Neutrophil (primary cell): ENCODE results near the gene TTLL3.
A peak's percentile ranks its signal among the peaks of the same experiment; 100 is the strongest.

Experiments
- H3K27ac ChIP-seq: fragments of 200-600 bp; sonication (generic); 2 replicates; pipeline ENCODE4 v1.5.1; 2016; ENCODE audit warnings: mild to moderate bottlenecking, moderate library complexity
- H3K27me3 ChIP-seq: fragments of 200-600 bp; sonication (generic); 2 replicates; pipeline ENCODE4 v1.6.0; 2016; ENCODE audit warnings: mild to moderate bottlenecking
- H3K36me3 ChIP-seq: fragments of 200-600 bp; sonication (generic); 2 replicates; pipeline ENCODE4 v1.5.1; 2017
- H3K4me1 ChIP-seq, 2 experiments: fragments of 200-600 bp in 1 of 2; sonication (generic) in 1 of 2; 1 replicate in 1 of 2; 2 replicates in 1 of 2; pipeline versions ENCODE4 v1.5.1 to v1.6.1; 2013 to 2016; ENCODE audit warnings: low read depth in 1 of 2, low read length in 1 of 2, mild to moderate bottlenecking in 1 of 2, moderate library complexity in 1 of 2; ENCODE audit not compliant: control insufficient read depth in 1 of 2, insufficient read depth in 1 of 2
- H3K4me3 ChIP-seq, 2 experiments: fragments of 200-600 bp in 1 of 2; sonication (generic) in 1 of 2; 1 replicate in 1 of 2; 2 replicates in 1 of 2; pipeline ENCODE4 v1.5.1; 2013 to 2016; ENCODE audit warnings: low read depth in 1 of 2, low read length in 1 of 2, mild to moderate bottlenecking in 1 of 2, moderate library complexity in 1 of 2
- H3K9me3 ChIP-seq: fragments of 200-600 bp; sonication (generic); 2 replicates; pipeline ENCODE4 v1.5.1; 2016
- TF ChIP-seq, protein P1 (sequence below): fragments of 200-600 bp; sonication (generic); IDR thresholded peaks from 2 replicates; pipeline ENCODE4 v1.5.1; 2016; ENCODE audit warnings: antibody characterized with exemption

Gene TTLL3

DNA sequence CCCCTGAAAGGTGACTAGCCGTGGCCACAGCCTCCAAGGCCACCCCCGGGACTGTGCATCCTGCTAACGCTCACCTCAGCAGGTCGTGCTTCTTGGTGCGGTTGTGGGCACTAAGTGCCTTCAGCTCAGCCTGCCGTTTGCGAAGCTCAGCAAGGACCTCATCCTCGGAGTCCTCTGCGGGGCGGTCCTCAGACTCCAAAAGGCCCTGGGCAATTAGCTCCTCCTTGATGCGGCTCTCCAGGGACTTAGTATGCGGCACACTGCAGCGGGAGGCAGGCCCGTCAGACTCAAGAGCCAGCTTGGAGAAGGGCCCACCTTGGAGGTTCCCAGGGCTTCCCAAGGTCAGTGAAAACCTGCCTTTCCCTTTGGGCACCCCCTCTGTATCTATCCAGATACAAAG lies 26.1 kb upstream of the TTLL3 start:
- H3K27ac ChIP-seq, result no peak overlapping the region
- H3K4me1 ChIP-seq, result peaks cover 39 to 40% of the 10 kb centered on the region in 2 experiments

DNA sequence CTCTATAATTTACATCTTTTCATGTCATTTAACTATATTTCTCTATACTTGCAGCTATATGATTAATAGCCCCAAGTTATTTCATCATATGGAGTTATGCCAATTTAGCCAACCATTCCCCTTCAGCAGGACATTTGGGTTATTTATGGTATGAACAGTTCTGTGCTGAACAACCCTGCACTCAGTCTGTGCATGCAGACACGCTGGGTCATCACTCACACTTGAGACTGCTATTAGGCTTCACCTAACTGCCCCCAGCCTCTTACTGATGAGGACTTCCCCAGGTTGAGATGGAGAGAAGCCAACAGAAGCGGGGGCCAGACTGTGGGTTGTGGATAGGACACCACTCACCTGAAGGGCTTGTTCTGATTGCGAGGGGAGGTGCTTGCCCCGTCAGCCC lies 25.1 kb upstream of the TTLL3 start:
- H3K27ac ChIP-seq, result no peak overlapping the region
- TF ChIP-seq, protein P1, sequence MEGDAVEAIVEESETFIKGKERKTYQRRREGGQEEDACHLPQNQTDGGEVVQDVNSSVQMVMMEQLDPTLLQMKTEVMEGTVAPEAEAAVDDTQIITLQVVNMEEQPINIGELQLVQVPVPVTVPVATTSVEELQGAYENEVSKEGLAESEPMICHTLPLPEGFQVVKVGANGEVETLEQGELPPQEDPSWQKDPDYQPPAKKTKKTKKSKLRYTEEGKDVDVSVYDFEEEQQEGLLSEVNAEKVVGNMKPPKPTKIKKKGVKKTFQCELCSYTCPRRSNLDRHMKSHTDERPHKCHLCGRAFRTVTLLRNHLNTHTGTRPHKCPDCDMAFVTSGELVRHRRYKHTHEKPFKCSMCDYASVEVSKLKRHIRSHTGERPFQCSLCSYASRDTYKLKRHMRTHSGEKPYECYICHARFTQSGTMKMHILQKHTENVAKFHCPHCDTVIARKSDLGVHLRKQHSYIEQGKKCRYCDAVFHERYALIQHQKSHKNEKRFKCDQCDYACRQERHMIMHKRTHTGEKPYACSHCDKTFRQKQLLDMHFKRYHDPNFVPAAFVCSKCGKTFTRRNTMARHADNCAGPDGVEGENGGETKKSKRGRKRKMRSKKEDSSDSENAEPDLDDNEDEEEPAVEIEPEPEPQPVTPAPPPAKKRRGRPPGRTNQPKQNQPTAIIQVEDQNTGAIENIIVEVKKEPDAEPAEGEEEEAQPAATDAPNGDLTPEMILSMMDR, result no peak
- no peaks in the 10 kb centered on the region for H3K9me3 ChIP-seq
- peaks cover 73% of the 10 kb centered on the region for H3K36me3 ChIP-seq
- H3K4me3 ChIP-seq, result no peak overlapping the region
- H3K27me3 ChIP-seq, result no peaks in the 10 kb centered on the region
- peaks cover 29 to 30% of the 10 kb centered on the region in 2 experiments for H3K4me1 ChIP-seq

More for the DNA sequence above, 26.1 kb upstream of the TTLL3 start:
- Histone ChIP-seq H3K27me3 (no peaks in the 10 kb centered on the region), H3K9me3 (no peaks in the 10 kb centered on the region), H3K36me3 (peaks cover 63% of the 10 kb centered on the region), H3K4me3 (no peak overlapping the region)
- TF ChIP-seq, protein P1, result no peak

DNA sequence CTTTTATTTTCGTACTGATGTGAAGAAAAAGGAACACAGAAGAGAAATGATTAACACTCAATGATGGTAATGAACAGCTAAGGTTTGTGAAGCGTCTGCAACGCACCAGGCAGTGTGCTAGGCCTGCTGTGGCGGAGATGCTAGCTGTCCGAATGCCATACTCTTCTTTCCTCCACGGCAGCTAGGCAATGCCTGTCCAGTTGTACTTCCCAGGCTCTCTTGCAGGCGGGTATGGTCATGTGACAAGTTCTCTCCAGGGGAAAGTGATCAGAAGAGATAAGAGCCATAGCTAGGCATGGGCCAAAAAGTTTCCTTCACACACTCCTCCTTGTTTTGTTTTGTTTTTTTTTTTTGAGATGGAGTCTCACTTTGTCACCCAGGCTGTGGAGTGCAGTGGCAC lies 24.5 kb upstream of the TTLL3 start:
- peaks cover 80% of the 10 kb centered on the region for H3K36me3 ChIP-seq
- H3K4me1 ChIP-seq, result peaks cover 28 to 29% of the 10 kb centered on the region in 2 experiments
- H3K27ac ChIP-seq, result no peak overlapping the region
- no peaks in the 10 kb centered on the region for H3K9me3 ChIP-seq
- no peaks in the 10 kb centered on the region for H3K27me3 ChIP-seq
- TF ChIP-seq, protein P1, result no peak
- H3K4me3 ChIP-seq, result no peak overlapping the region

DNA sequence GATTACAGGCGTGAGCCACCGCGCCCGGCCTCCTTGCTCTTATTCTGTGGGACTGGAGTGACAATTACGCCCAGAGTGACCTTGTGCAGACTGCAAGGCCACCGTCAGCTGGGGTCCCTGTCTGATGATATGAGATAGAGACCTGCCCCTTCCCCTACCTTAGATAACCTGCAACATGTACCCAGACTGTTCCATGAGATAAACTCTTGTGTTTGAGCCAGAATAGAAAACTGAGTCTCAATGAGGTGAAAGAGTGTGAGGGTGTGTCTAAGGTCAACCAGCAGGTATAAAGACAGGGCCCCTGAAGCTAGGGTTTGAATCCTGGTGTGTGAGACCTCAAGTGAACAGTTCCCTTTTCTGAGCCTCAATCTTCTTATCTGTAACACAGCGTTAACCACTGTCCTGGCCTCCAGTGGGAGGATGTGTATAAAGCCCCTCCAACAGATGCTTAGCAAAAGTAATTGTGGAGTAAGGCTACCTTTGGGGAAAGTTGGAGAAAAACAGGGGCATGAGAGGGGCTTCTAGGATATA lies 23.8 kb upstream of the TTLL3 start:
- Histone ChIP-seq H3K27ac (peak overlapping the region; percentile 47), H3K36me3 (peaks cover 83% of the 10 kb centered on the region), H3K27me3 (no peaks in the 10 kb centered on the region), H3K9me3 (no peaks in the 10 kb centered on the region), H3K4me3 (no peak overlapping the region), H3K4me1 (peaks cover 28 to 29% of the 10 kb centered on the region in 2 experiments)
- TF ChIP-seq, protein P1, result no peak

DNA sequence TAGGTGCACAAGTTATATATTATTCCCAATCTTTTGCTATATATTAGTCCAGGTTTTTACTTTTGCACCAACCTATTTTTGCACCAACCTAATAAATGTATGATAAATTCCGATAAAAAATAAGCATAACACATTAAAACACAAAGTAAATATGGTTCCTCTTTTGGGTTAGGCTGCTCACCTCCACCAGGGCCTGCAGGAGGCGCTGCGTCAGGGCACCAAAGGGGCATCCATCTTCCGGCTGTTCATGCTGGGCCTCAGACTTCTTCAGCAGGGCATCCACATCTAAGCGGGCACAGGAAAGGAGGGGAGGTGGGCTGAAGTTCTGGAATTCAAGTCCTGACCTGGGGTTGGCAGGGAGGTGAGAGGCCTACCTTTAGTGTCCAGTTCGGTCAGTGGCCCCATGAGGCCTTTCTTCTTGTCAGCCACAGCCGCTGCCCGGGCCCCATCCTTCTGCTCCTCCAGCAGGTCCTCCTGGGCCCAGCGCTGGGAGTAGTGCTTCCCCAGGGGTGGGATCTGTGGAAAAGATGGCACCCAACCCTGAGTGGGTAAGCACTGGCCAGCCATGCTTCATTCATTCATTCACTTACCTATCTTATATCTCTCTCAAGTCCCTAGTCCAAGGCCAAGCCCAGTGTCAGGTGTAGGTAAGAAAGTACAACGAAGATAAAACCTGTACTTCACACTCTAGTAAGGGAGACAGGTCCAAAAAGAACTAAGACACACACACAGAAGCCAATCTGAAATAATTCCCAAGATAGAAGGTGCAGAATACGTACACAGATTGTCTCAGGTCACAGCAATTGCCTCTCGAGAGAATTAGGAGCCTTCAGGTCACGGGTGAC lies 23.0 kb upstream of the TTLL3 start:
- no peaks in the 10 kb centered on the region for H3K9me3 ChIP-seq
- peak overlapping the region; percentile 47 for H3K27ac ChIP-seq
- peaks cover 27 to 29% of the 10 kb centered on the region in 2 experiments for H3K4me1 ChIP-seq
- peaks cover 80% of the 10 kb centered on the region for H3K36me3 ChIP-seq
- H3K4me3 ChIP-seq, result no peak overlapping the region
- H3K27me3 ChIP-seq, result no peaks in the 10 kb centered on the region
- TF ChIP-seq, protein P1, result peak; percentile 58
